ENCODE data around the gene ELK3. TPM values are rescaled to one million over a fixed set of nuclear protein-coding genes. Genes with fewer than 3 reads are reported as not detected.

The ELK3 gene
- total and polyA plus RNA-seq, 2 of the 13 experiments (the other 11 are each of a cell fraction or from before 2014, with no cell fraction given): 2.9 to 3.2 TPM

GRCh38 chr12:96303653-96304052, 109.5 kb downstream of the ELK3 start:
- DNase-seq (ENCODE audit: low spot score): no peak
- in situ Hi-C loops (cut with HindIII; ENCODE audit: extremely low pct_ligation_motif_present, low pct_unique_long_range_greater_than_20kb): no loop called here
- no TSS peak for BruUV-seq (replicated peaks)
- Histone ChIP-seq H3K79me2 (ENCODE audit: insufficient read depth, low read length) (no peaks in the 10 kb centered on the region), H3K4me1 (ENCODE audit: insufficient read depth, low read length) (peaks cover 9% of the 10 kb centered on the region), H3K27ac (ENCODE audit: extremely low read length, insufficient read depth, low read length) (no peak overlapping the region), H3K9ac (ENCODE audit: insufficient read depth, low read depth, low read length) (no peak overlapping the region), H3K4me3 (replicated peaks in 1 of 3; ENCODE audit: insufficient read depth in 1 of 3, low read depth in 2 of 3, low read length in 3 of 3) (no peak overlapping the region), H3K4me2 (ENCODE audit: low read depth, low read length) (no peak overlapping the region), H2AFZ (ENCODE audit: low read length) (no peak overlapping the region), H4K20me1 (ENCODE audit: insufficient read depth, low read length) (no peaks in the 10 kb centered on the region), H3K36me3 (replicated peaks in 1 of 2; ENCODE audit: control insufficient read depth in 1 of 2, insufficient read depth in 2 of 2, low read length in 2 of 2) (peaks cover 0 to 8% of the 10 kb centered on the region in 2 experiments; a peak in 2 of 5 replicates), H3K9me3 (ENCODE audit: low read length) (no peaks in the 10 kb centered on the region), H3K27me3 (ENCODE audit: control insufficient read depth in 1 of 2, insufficient read depth in 2 of 2, low read length in 2 of 2) (no peaks in the 10 kb centered on the region)
- POLR2A ChIA-PET: no interaction called here
- CTCF ChIA-PET (ENCODE audit: low intra/inter-chr PET ratio, low total read pairs): no interaction called here
- ATAC-seq: no peak
- TF ChIP-seq ETV5 (CRISPR knock-in tag; IDR thresholded peaks at IDR 0.05; ENCODE audit: borderline replicate concordance): no peak
- TF ChIP-seq STAG1 (CRISPR knock-in tag; IDR thresholded peaks at IDR 0.05): 0 out of 2 replicates have a peak, but pooled peaks have one; percentile 8
- no peak for TF ChIP-seq PBX2 (CRISPR knock-in tag; IDR thresholded peaks at IDR 0.05)
- no peak for TF ChIP-seq ZNF776 (CRISPR knock-in tag; IDR thresholded peaks at IDR 0.05)
- FAIRE-seq: no peak
- intact Hi-C loops (cut with micrococcal nuclease; ENCODE audit: unreplicated experiment): no loop called here

- DNase-seq (ENCODE audit: low spot score) (no peak), FAIRE-seq (no peak), ATAC-seq (no peak)
- H3K9me3 ChIP-seq (ENCODE audit: low read length): no peaks in the 10 kb centered on the region
- H3K9ac ChIP-seq (ENCODE audit: insufficient read depth, low read depth, low read length): no peak overlapping the region
- no peak overlapping the region for H3K4me2 ChIP-seq (ENCODE audit: low read depth, low read length)
- H4K20me1 ChIP-seq (ENCODE audit: insufficient read depth, low read length): no peaks in the 10 kb centered on the region
- CTCF ChIA-PET (ENCODE audit: low intra/inter-chr PET ratio, low total read pairs): no interaction called here
- BruUV-seq (replicated peaks): no TSS peak
- intact Hi-C loops (cut with micrococcal nuclease; ENCODE audit: unreplicated experiment): no loop called here
- 98% methylated on average over 3 of the region's 3 CpGs for WGBS (ENCODE audit: low lambda C conversion rate)
- POLR2A ChIA-PET: no interaction called here
- no peak for TF ChIP-seq PHF8 (CRISPR knock-in tag; IDR thresholded peaks at IDR 0.05)
- no peak for TF ChIP-seq ZNF749 (CRISPR knock-in tag; IDR thresholded peaks at IDR 0.05; ENCODE audit: borderline replicate concordance)
- no peak for TF ChIP-seq ZNF180 (CRISPR knock-in tag; IDR thresholded peaks at IDR 0.05; ENCODE audit: borderline replicate concordance, low read depth)
- no peak for TF ChIP-seq CEBPG (CRISPR knock-in tag; IDR thresholded peaks at IDR 0.05)
- no peaks in the 10 kb centered on the region for H3K79me2 ChIP-seq (ENCODE audit: insufficient read depth, low read length)
- H3K27ac ChIP-seq (ENCODE audit: extremely low read length, insufficient read depth, low read length): no peak overlapping the region
- no peaks in the 10 kb centered on the region for H3K27me3 ChIP-seq (ENCODE audit: control insufficient read depth in 1 of 2, insufficient read depth in 2 of 2, low read length in 2 of 2)
- peaks cover 0 to 10% of the 10 kb centered on the region in 2 experiments; a peak in 1 of 5 replicates for H3K36me3 ChIP-seq (replicated peaks in 1 of 2; ENCODE audit: control insufficient read depth in 1 of 2, insufficient read depth in 2 of 2, low read length in 2 of 2)
- in situ Hi-C loops (cut with HindIII; ENCODE audit: extremely low pct_ligation_motif_present, low pct_unique_long_range_greater_than_20kb): no loop called here
- peaks cover 9% of the 10 kb centered on the region for H3K4me1 ChIP-seq (ENCODE audit: insufficient read depth, low read length)
- H2AFZ ChIP-seq (ENCODE audit: low read length): no peak overlapping the region
- no peak overlapping the region for H3K4me3 ChIP-seq (replicated peaks in 1 of 3; ENCODE audit: insufficient read depth in 1 of 3, low read depth in 2 of 3, low read length in 3 of 3)
These were observed 111.5 kb downstream of the ELK3 start for GRCh38 chr12:96305665-96306064.

All from HepG2 (cell line).